DOHH2 (cell line): ENCODE results near the gene MAGED4.
"Not testable (repeated sequence)": the region's sequence is repeated elsewhere in the genome, so short reads cannot be mapped to it uniquely, and the experiment has no call there.

Source experiments
- H3F3A ChIP-seq: fragments of 200-600 bp; sonication (generic), shearing (Covaris generic); 2 replicates; pipeline ENCODE4 v1.6.0; 2016; ENCODE audit warnings: antibody characterized with exemption, mild to moderate bottlenecking; ENCODE audit not compliant: control insufficient read depth, insufficient read depth
- H3K27ac ChIP-seq: fragments of 200-600 bp; sonication (generic); 2 replicates; pipeline ENCODE4 v1.5.1; 2014; ENCODE audit warnings: low read depth, mild to moderate bottlenecking, low read length, moderate library complexity
- H3K27me3 ChIP-seq: fragments of 200-600 bp; sonication (generic); 2 replicates; pipeline ENCODE4 v1.6.1; 2014; ENCODE audit warnings: mild to moderate bottlenecking, low read length, mixed read lengths; ENCODE audit not compliant: control insufficient read depth
- H3K36me3 ChIP-seq: fragments of 200-600 bp; sonication (generic); 2 replicates; pipeline ENCODE4 v1.6.1; 2014; ENCODE audit warnings: mild to moderate bottlenecking, low read length, moderate library complexity, mixed read lengths; ENCODE audit not compliant: control insufficient read depth
- H3K4me1 ChIP-seq: fragments of 200-600 bp; sonication (generic); 2 replicates; pipeline ENCODE4 v1.6.1; 2014; ENCODE audit warnings: mild to moderate bottlenecking, low read length, mixed read lengths; ENCODE audit not compliant: control insufficient read depth
- H3K4me2 ChIP-seq: fragments of 200-600 bp; sonication (generic); 2 replicates; pipeline ENCODE4 v1.6.0; 2014; ENCODE audit warnings: mild to moderate bottlenecking, low read length, moderate library complexity
- H3K4me3 ChIP-seq: fragments of 200-600 bp; sonication (generic); 2 replicates; pipeline ENCODE4 v1.5.1; 2014; ENCODE audit warnings: mild to moderate bottlenecking, low read length, mixed read lengths
- H3K79me2 ChIP-seq: fragments of 200-600 bp; sonication (generic); 2 replicates; pipeline ENCODE4 v1.6.1; 2014; ENCODE audit warnings: mild to moderate bottlenecking, low read length, mixed read lengths; ENCODE audit not compliant: control insufficient read depth
- H3K9me2 ChIP-seq: fragments of 200-600 bp; sonication (generic); replicated peaks from 2 replicates; pipeline ENCODE4 v1.6.1; 2014; ENCODE audit warnings: mild to moderate bottlenecking, low read length, mixed read lengths; ENCODE audit not compliant: control insufficient read depth
- H3K9me3 ChIP-seq: fragments of 200-600 bp; sonication (generic); 2 replicates; pipeline ENCODE4 v1.6.1; 2014; ENCODE audit warnings: antibody characterized with exemption, low read length, mixed read lengths; ENCODE audit not compliant: control insufficient read depth, insufficient read depth
- H4K20me1 ChIP-seq: fragments of 200-600 bp; sonication (generic); 2 replicates; pipeline ENCODE4 v1.6.0; 2014; ENCODE audit warnings: low read depth, mild to moderate bottlenecking, antibody characterized with exemption, low read length, moderate library complexity; ENCODE audit not compliant: control insufficient read depth, insufficient read depth
- EZH2phosphoT487 ChIP-seq: fragments of 200-600 bp; sonication (generic); IDR thresholded peaks from 2 replicates; pipeline ENCODE4 v1.6.1; 2017; ENCODE audit warnings: borderline replicate concordance, mild to moderate bottlenecking, antibody characterized with exemption, low read length, moderate library complexity, mixed read lengths
- TF ChIP-seq, protein P1 (sequence below): fragments of 200-600 bp; sonication (generic); IDR thresholded peaks from one replicate; pipeline ENCODE4 v1.5.1; 2014; ENCODE audit warnings: antibody characterized with exemption, mild to moderate bottlenecking, low read depth, low read length; ENCODE audit not compliant: poor library complexity, severe bottlenecking

The MAGED4 gene

DNA sequence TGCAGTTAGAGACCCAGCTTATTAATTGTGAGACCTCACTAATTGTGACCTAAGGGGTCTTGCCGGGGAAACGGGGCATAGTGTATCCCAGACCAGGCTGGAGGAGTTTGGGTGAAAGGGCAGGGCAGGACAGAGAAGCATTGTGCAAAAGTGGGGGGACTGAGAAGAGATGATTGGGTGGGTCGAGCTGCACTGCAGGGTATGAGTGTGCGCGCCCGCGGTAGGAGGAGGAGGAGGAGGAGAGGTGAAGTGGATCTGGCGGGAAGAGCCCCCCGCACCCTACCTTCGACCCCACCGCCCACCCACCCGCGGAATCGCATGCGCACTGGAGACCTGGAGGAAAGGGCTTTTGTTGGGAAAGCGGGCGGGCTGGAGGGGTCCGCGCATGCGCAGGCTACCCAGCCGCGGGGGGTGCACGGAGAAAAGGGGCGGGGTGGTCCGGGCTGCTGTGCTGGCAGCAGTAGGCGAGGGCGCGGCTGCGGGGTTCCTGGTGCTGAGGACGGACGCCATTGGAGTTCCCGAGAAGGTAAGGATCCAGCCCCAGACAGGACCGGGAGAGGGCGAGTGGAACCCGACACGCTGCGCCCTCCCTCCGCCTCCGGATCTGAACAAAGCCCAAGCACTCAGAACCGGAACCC lies at the start of gene MAGED4:
Gene MAGED4 (plus strand): TSS at position 449 of the 638 bp plus-strand sequence. CDS start 1,035 bp downstream, outside the sequence.
- H3K4me3 ChIP-seq, H3F3A ChIP-seq: not testable (repeated sequence)

DNA sequence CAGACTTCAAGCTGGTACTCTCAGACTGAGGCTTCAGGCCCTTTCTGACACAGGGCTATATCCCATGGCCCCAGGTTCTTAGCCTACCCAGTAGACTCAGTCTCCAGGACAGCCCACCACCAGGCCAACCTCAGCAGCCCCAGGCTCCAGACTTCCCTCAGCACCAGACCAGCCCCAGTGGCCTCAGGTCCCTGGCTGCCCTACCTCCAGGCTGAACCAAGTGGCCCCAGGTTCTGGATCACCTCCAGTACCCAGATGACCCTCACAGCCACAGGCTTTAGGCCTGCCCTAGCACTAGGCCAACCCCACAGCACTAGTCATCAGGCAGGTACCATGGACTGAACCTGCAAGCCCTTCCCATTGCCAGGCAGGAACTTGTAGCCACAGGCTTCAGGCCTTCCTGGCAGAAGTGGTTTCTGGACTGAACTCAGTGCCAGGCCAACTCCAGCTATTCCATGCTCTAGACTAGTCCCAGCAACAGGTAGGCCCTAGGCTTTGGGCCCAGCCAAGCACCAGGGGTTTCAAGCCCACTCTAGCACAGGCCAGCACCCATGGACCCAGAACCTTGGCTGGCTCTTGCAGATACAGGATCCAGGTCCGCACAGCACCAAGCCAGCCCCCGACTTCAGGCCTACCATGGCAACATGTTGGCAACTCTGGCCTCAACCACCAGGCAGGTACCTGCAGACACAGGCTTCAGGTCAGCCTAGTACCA lies 45.7 kb upstream of the MAGED4 start:
- no peak overlapping the region for H3K4me2 ChIP-seq
- H3F3A ChIP-seq, result no peaks in the 10 kb centered on the region
- H3K4me1 ChIP-seq, result no peaks in the 10 kb centered on the region
- H3K79me2 ChIP-seq, result no peaks in the 10 kb centered on the region
- H3K4me3 ChIP-seq, result no peak overlapping the region
- H3K9me2 ChIP-seq, result no peaks in the 10 kb centered on the region
- TF ChIP-seq, protein P1, sequence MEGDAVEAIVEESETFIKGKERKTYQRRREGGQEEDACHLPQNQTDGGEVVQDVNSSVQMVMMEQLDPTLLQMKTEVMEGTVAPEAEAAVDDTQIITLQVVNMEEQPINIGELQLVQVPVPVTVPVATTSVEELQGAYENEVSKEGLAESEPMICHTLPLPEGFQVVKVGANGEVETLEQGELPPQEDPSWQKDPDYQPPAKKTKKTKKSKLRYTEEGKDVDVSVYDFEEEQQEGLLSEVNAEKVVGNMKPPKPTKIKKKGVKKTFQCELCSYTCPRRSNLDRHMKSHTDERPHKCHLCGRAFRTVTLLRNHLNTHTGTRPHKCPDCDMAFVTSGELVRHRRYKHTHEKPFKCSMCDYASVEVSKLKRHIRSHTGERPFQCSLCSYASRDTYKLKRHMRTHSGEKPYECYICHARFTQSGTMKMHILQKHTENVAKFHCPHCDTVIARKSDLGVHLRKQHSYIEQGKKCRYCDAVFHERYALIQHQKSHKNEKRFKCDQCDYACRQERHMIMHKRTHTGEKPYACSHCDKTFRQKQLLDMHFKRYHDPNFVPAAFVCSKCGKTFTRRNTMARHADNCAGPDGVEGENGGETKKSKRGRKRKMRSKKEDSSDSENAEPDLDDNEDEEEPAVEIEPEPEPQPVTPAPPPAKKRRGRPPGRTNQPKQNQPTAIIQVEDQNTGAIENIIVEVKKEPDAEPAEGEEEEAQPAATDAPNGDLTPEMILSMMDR, result no peak
- no peak for TF ChIP-seq EZH2phosphoT487
- no peaks in the 10 kb centered on the region for H4K20me1 ChIP-seq
- H3K27me3 ChIP-seq, result no peaks in the 10 kb centered on the region
- H3K27ac ChIP-seq, result no peak overlapping the region
- H3K9me3 ChIP-seq, result no peaks in the 10 kb centered on the region
- no peaks in the 10 kb centered on the region for H3K36me3 ChIP-seq

More for the DNA sequence above, at the start of gene MAGED4:
- not testable (repeated sequence) for H3K36me3 ChIP-seq, H3K4me1 ChIP-seq, H3K9me3 ChIP-seq, H3K4me2 ChIP-seq, H4K20me1 ChIP-seq, H3K27ac ChIP-seq, H3K79me2 ChIP-seq, H3K27me3 ChIP-seq, H3K9me2 ChIP-seq

DNA sequence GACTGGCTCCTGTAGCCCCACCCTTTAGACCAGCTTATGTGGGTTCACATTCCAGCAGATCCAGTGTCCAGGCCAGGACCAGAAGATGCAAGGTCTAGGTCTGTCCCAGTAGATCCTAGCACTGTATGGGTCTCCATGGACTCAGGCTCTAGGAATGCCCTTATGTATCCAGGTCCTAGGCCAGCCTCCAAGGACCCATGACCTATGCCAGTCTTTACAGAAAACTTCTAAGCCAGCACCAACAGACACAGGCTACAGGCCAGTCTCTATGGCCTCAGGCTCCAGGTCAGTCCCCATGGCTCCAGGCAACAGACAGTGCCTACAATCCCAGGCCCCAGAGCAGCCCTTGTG lies 45.2 kb upstream of the MAGED4 start:
- Histone ChIP-seq H4K20me1 (no peaks in the 10 kb centered on the region), H3K79me2 (no peaks in the 10 kb centered on the region), H3K4me3 (no peak overlapping the region), H3F3A (no peaks in the 10 kb centered on the region), H3K36me3 (no peaks in the 10 kb centered on the region), H3K9me3 (no peaks in the 10 kb centered on the region), H3K4me1 (no peaks in the 10 kb centered on the region), H3K27me3 (no peaks in the 10 kb centered on the region), H3K9me2 (no peaks in the 10 kb centered on the region), H3K27ac (no peak overlapping the region), H3K4me2 (no peak overlapping the region)
- TF ChIP-seq, protein P1, result no peak
- no peak for TF ChIP-seq EZH2phosphoT487

DNA sequence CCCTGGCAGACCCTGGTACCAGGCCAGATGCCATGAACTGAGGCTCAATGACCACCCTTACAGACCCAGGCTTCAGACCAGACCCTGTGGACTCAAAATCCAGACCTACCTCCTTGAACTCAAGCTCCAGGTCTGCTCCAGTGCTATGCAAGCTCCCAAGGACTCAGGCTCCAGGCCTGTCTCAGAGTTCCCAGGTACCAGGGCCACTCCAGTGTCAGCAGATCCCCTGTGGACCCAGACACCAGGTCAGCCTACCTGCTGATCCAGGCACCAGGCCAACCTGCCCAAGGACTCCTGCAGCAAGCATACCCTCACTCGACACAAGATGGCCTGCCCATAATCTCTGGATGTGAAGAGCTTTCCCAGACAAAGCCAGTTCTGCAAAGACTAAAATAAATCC lies 44.7 kb upstream of the MAGED4 start:
- no peaks in the 10 kb centered on the region for H3K79me2 ChIP-seq
- no peak overlapping the region for H3K4me3 ChIP-seq
- no peaks in the 10 kb centered on the region for H3K9me2 ChIP-seq
- H3K4me1 ChIP-seq, result no peaks in the 10 kb centered on the region
- no peaks in the 10 kb centered on the region for H3K9me3 ChIP-seq
- TF ChIP-seq, protein P1, result no peak
- no peak for TF ChIP-seq EZH2phosphoT487
- H3K36me3 ChIP-seq, result no peaks in the 10 kb centered on the region
- H3K27me3 ChIP-seq, result no peaks in the 10 kb centered on the region
- H4K20me1 ChIP-seq, result no peaks in the 10 kb centered on the region
- H3K4me2 ChIP-seq, result no peak overlapping the region
- no peaks in the 10 kb centered on the region for H3F3A ChIP-seq
- H3K27ac ChIP-seq, result no peak overlapping the region

- H3K27me3 ChIP-seq, H3K36me3 ChIP-seq, H3K4me3 ChIP-seq, H3K9me2 ChIP-seq, H3F3A ChIP-seq, H3K79me2 ChIP-seq, H3K9me3 ChIP-seq, H3K4me1 ChIP-seq, H3K27ac ChIP-seq, H4K20me1 ChIP-seq, H3K4me2 ChIP-seq: not testable (repeated sequence)
These were observed 34.0 kb upstream of the MAGED4 start for GRCh38 chrX:52150667-52151066.
